Suprapubic skin (tissue), 3 donors: ENCODE results near the gene TBC1D20.

Experiments
- POLR2A ChIP-seq, 2 donors: fragments of 450-650 bp; IDR thresholded peaks; one replicate each; pipeline ENCODE4 v1.6.1; 2017; ENCODE audit warnings: antibody characterized with exemption in 2 of 2, mild to moderate bottlenecking in 2 of 2, moderate library complexity in 2 of 2
- TF ChIP-seq, protein P1 (sequence below), 2 donors: fragments of 200-600 bp in 1 of 2; fragments of 450-650 bp in 1 of 2; sonication (generic) in 1 of 2; IDR thresholded peaks; one replicate each; pipeline ENCODE4 v1.5.1; 2016 to 2019; ENCODE audit warnings: antibody characterized with exemption in 2 of 2, mild to moderate bottlenecking in 1 of 2, moderate library complexity in 1 of 2

DNA sequence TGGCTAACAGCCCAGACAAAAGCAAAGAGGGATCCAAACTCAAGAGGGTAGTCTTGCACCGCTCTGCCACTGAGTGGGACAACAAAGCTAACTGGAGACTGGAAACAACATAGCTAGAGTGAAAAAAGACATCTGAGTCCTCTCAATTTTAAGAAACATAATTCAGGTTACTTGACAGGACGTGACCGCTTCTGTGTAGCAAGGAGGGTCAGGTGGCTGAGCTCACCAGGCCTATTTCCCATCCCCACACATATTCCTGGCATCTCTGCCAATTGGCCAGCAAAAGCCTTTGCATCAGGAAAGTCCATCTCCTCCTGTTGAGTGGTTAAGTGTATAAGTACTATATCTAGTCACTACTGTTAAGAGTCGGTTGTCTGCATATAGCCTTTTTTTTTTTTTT lies 25.3 kb upstream of the TBC1D20 start:
- no peak for TF ChIP-seq POLR2A (IDR thresholded peaks at IDR 0.05)
- TF ChIP-seq, protein P1, sequence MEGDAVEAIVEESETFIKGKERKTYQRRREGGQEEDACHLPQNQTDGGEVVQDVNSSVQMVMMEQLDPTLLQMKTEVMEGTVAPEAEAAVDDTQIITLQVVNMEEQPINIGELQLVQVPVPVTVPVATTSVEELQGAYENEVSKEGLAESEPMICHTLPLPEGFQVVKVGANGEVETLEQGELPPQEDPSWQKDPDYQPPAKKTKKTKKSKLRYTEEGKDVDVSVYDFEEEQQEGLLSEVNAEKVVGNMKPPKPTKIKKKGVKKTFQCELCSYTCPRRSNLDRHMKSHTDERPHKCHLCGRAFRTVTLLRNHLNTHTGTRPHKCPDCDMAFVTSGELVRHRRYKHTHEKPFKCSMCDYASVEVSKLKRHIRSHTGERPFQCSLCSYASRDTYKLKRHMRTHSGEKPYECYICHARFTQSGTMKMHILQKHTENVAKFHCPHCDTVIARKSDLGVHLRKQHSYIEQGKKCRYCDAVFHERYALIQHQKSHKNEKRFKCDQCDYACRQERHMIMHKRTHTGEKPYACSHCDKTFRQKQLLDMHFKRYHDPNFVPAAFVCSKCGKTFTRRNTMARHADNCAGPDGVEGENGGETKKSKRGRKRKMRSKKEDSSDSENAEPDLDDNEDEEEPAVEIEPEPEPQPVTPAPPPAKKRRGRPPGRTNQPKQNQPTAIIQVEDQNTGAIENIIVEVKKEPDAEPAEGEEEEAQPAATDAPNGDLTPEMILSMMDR (IDR thresholded peaks at IDR 0.05), result no peak
